Astrocyte (in vitro differentiated cells and primary cell): ENCODE data around the gene CD247. TPM values are rescaled to one million over a fixed set of nuclear protein-coding genes. Genes with fewer than 3 reads are reported as not detected.

Source experiments
- DNase-seq: peaks from one replicate; pipeline ENCODE4 v3.0.0-alpha.2; 2010; ENCODE audit warnings: low read depth
- FAIRE-seq: peaks from 2 replicates; lab custom pipeline; 2011; peaks lifted over from hg19 to GRCh38; lab: Jason Lieb, UNC
- H2AFZ ChIP-seq: 2 replicates; pipeline ENCODE4 v1.6.0; 2012; ENCODE audit warnings: low read depth, low read length, inconsistent platforms
- H3K27ac ChIP-seq: 2 replicates; pipeline ENCODE4 v1.5.1; 2011; ENCODE audit warnings: low read depth, low read length, inconsistent platforms
- H3K27me3 ChIP-seq: 2 replicates; pipeline ENCODE4 v1.6.0; 2011; ENCODE audit warnings: low read length, inconsistent platforms; ENCODE audit not compliant: insufficient read depth
- H3K36me3 ChIP-seq: 2 replicates; pipeline ENCODE4 v1.5.1; 2011; ENCODE audit warnings: low read length, inconsistent platforms; ENCODE audit not compliant: insufficient read depth
- H3K4me1 ChIP-seq: 2 replicates; pipeline ENCODE4 v1.5.1; 2011; ENCODE audit warnings: low read length, inconsistent platforms; ENCODE audit not compliant: insufficient read depth
- H3K4me2 ChIP-seq: 2 replicates; pipeline ENCODE4 v1.6.0; 2012; ENCODE audit warnings: low read length, inconsistent platforms
- H3K4me3 ChIP-seq: 2 replicates; pipeline ENCODE4 v1.5.1; 2011; ENCODE audit warnings: low read depth, mild to moderate bottlenecking, low read length, inconsistent platforms; ENCODE audit not compliant: insufficient read depth
- H3K79me2 ChIP-seq: 2 replicates; pipeline ENCODE4 v1.6.0; 2012; ENCODE audit warnings: mild to moderate bottlenecking, low read length, inconsistent platforms; ENCODE audit not compliant: insufficient read depth
- H3K9ac ChIP-seq: 2 replicates; pipeline ENCODE4 v1.6.0; 2012; ENCODE audit warnings: mild to moderate bottlenecking, low read length, inconsistent platforms
- H3K9me3 ChIP-seq: 2 replicates; pipeline ENCODE4 v1.5.1; 2012; ENCODE audit warnings: low read depth, mild to moderate bottlenecking, low read length, inconsistent platforms; ENCODE audit not compliant: insufficient read depth
- H4K20me1 ChIP-seq: 2 replicates; pipeline ENCODE4 v1.6.0; 2012; ENCODE audit warnings: low read length, inconsistent platforms; ENCODE audit not compliant: insufficient read depth
- H3K27ac Mint-ChIP-seq: one replicate; pipeline ENCODE4 v1.8.0; 2021; ENCODE audit warnings: mild to moderate bottlenecking, mixed read lengths; ENCODE audit not compliant: unreplicated experiment
- H3K27me3 Mint-ChIP-seq: one replicate; pipeline ENCODE4 v1.8.0; 2021; ENCODE audit warnings: low read depth, mixed read lengths; ENCODE audit not compliant: unreplicated experiment
- H3K36me3 Mint-ChIP-seq: one replicate; pipeline ENCODE4 v1.8.0; 2021; ENCODE audit warnings: low read depth, mixed read lengths; ENCODE audit not compliant: unreplicated experiment
- H3K4me1 Mint-ChIP-seq: one replicate; pipeline ENCODE4 v1.8.0; 2021; ENCODE audit warnings: low read depth, mixed read lengths; ENCODE audit not compliant: unreplicated experiment
- H3K4me3 Mint-ChIP-seq: one replicate; pipeline ENCODE4 v1.8.0; 2021; ENCODE audit warnings: mild to moderate bottlenecking, moderate library complexity, mixed read lengths; ENCODE audit not compliant: unreplicated experiment
- H3K9me3 Mint-ChIP-seq: one replicate; pipeline ENCODE4 v1.8.0; 2021; ENCODE audit warnings: mild to moderate bottlenecking, mixed read lengths; ENCODE audit not compliant: unreplicated experiment
- EZH2 ChIP-seq: IDR thresholded peaks from 2 replicates; pipeline ENCODE4 v1.6.1; 2012; ENCODE audit warnings: mild to moderate bottlenecking, low read length, inconsistent platforms; ENCODE audit not compliant: insufficient read depth
- total RNA-seq: library from RNA; stranded (reverse); gene quantifications from 2 replicates; pipeline ENCODE4 v1.2.1, GENCODE V29; 2021
- TF ChIP-seq, protein P1 (sequence below): IDR thresholded peaks from 2 replicates; pipeline ENCODE4 v1.5.1; 2011; ENCODE audit warnings: low read depth, mild to moderate bottlenecking, inconsistent platforms, low read length, moderate library complexity; ENCODE audit not compliant: insufficient read depth

CD247 gene
- total RNA-seq, 1 donor from 2014 or later = not detected

DNA sequence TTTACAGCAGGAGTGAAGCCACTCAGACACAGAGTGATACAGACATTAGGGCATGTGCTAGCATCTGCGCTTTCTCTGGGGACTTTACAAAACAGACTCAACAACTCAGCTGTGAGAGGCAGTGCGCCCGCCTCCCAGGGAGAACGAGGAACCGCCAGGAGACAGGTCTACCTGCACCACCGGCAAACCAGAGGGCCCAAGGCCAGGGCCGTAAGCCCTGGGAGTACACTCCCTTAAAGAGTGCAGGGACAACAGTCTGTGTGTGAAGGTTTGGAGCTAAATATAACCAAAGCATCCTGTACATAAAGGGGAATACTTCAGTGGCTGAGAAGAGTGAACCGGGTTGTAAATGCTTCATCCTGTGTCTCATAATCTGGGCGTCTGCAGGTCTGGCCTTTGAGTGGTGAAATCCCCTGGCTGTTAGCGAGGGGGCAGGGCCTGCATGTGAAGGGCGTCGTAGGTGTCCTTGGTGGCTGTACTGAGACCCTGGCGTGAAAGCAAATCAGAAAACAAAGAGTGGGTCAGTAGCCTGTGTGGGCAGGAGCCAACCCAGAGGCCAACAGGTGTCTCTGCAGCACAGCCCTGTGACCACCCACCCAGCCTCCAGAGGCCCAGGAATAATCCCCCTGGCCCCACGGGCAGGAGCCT, 86.9 kb downstream of the CD247 start:
- Histone ChIP-seq H3K79me2 (no peaks in the 10 kb centered on the region), H4K20me1 (no peaks in the 10 kb centered on the region), H3K9ac (no peak overlapping the region), H3K36me3 (no peaks in the 10 kb centered on the region), H3K27ac (no peak overlapping the region), H3K4me2 (no peak overlapping the region), H3K27me3 (peaks cover 3% of the 10 kb centered on the region), H3K4me1 (no peaks in the 10 kb centered on the region), H2AFZ (no peak overlapping the region), H3K9me3 (no peaks in the 10 kb centered on the region), H3K4me3 (no peak overlapping the region)
- H3K27me3 Mint-ChIP-seq = peaks cover 12% of the 10 kb centered on the region
- TF ChIP-seq, protein P1, sequence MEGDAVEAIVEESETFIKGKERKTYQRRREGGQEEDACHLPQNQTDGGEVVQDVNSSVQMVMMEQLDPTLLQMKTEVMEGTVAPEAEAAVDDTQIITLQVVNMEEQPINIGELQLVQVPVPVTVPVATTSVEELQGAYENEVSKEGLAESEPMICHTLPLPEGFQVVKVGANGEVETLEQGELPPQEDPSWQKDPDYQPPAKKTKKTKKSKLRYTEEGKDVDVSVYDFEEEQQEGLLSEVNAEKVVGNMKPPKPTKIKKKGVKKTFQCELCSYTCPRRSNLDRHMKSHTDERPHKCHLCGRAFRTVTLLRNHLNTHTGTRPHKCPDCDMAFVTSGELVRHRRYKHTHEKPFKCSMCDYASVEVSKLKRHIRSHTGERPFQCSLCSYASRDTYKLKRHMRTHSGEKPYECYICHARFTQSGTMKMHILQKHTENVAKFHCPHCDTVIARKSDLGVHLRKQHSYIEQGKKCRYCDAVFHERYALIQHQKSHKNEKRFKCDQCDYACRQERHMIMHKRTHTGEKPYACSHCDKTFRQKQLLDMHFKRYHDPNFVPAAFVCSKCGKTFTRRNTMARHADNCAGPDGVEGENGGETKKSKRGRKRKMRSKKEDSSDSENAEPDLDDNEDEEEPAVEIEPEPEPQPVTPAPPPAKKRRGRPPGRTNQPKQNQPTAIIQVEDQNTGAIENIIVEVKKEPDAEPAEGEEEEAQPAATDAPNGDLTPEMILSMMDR = no peak
- no peak for TF ChIP-seq EZH2
- no peak overlapping the region for H3K4me3 Mint-ChIP-seq
- H3K4me1 Mint-ChIP-seq = no peaks in the 10 kb centered on the region
- no peak for FAIRE-seq
- DNase-seq = no peak
- H3K27ac Mint-ChIP-seq = no peak overlapping the region
- peaks cover 5% of the 10 kb centered on the region for H3K9me3 Mint-ChIP-seq
- H3K36me3 Mint-ChIP-seq = no peaks in the 10 kb centered on the region

DNA sequence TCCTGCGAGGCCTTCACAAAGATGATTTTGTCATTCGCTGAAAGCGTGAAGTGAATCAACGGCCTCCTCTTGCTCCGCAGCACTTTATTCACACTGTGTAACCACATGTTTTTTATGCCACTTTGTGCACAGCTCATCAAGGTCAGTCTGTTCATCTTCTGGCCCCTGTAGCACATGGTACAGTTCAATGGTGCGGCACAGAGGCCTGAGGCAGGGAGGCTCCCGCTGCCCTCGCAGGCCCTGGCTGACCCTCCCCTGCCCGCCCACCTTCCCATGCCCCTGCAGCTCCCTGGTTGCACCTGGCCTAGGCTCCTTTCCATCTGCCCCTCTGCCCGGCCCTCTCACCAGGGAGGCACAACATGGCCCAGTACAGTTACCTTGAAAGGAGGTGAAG, 87.5 kb downstream of the CD247 start:
- no peak overlapping the region for H3K9ac ChIP-seq
- H4K20me1 ChIP-seq = no peaks in the 10 kb centered on the region
- Mint-ChIP-seq H3K27me3 (peaks cover 11% of the 10 kb centered on the region), H3K4me1 (no peaks in the 10 kb centered on the region), H3K9me3 (peaks cover under 1% of the 10 kb centered on the region), H3K27ac (no peak overlapping the region), H3K4me3 (no peak overlapping the region), H3K36me3 (no peaks in the 10 kb centered on the region)
- no peak for TF ChIP-seq EZH2
- TF ChIP-seq, protein P1 = no peak
- no peaks in the 10 kb centered on the region for H3K36me3 ChIP-seq
- no peaks in the 10 kb centered on the region for H3K27me3 ChIP-seq
- H3K9me3 ChIP-seq = no peaks in the 10 kb centered on the region
- H3K4me2 ChIP-seq = no peak overlapping the region
- H3K4me3 ChIP-seq = no peak overlapping the region
- H2AFZ ChIP-seq = no peak overlapping the region
- FAIRE-seq = no peak
- no peaks in the 10 kb centered on the region for H3K4me1 ChIP-seq
- H3K27ac ChIP-seq = no peak overlapping the region
- DNase-seq = no peak
- H3K79me2 ChIP-seq = no peaks in the 10 kb centered on the region

DNA sequence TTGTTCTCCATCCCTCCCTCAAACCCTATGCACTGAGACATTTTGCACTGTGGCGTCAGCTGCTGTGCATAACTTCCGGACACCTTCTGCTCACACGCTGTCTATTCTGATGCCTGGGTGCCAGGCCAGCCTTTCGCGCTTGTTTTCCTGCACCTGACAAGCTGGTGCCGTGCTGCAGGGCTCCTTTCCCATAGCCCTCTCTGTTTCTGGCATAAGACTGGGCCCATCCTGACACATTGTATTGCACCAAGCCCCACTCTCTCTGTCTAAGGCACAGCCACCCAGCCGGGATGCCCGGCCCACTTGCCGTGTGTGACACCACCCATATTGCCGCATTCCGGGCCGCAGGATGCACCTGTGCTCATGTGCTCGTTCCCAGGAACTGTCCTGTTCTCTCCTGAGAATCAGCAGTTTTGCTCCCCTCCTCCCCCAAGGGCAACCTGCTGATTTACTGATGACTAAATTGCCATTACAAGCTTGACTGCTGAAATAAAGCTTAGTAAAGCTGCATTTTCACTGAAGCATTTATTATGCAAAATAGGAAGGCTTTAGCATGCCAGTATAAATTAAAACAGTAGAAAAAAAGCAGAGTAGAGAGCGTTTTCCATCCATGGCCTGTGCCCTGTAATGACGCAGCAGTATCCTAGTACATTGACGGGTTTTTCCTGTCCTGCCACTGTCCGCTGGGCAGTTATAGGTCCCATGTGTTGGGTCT, 88.0 kb downstream of the CD247 start:
- no peak overlapping the region for H3K4me3 ChIP-seq
- no peak overlapping the region for H3K4me2 ChIP-seq
- no peak for DNase-seq
- no peak overlapping the region for H3K4me3 Mint-ChIP-seq
- no peak overlapping the region for H3K9ac ChIP-seq
- no peaks in the 10 kb centered on the region for H3K9me3 ChIP-seq
- H3K4me1 Mint-ChIP-seq = no peaks in the 10 kb centered on the region
- H4K20me1 ChIP-seq = no peaks in the 10 kb centered on the region
- H3K27ac ChIP-seq = no peak overlapping the region
- peaks cover 6% of the 10 kb centered on the region for H3K27me3 Mint-ChIP-seq
- no peaks in the 10 kb centered on the region for H3K36me3 Mint-ChIP-seq
- TF ChIP-seq, protein P1 = no peak
- TF ChIP-seq EZH2 = no peak
- H3K4me1 ChIP-seq = no peaks in the 10 kb centered on the region
- no peak overlapping the region for H3K27ac Mint-ChIP-seq
- H3K79me2 ChIP-seq = no peaks in the 10 kb centered on the region
- no peaks in the 10 kb centered on the region for H3K27me3 ChIP-seq
- no peak overlapping the region for H2AFZ ChIP-seq
- H3K36me3 ChIP-seq = no peaks in the 10 kb centered on the region
- H3K9me3 Mint-ChIP-seq = no peaks in the 10 kb centered on the region
- no peak for FAIRE-seq
